Measurements from ENCODE around the gene NR6A1.
A peak's percentile ranks its signal among the peaks of the same experiment; 100 is the strongest.
"Not testable (repeated sequence)": the region's sequence is repeated elsewhere in the genome, so short reads cannot be mapped to it uniquely, and the experiment has no call there.

Gene NR6A1

GRCh38 chr9:124645274-124645673 lies 125.8 kb downstream of the NR6A1 start:
- DNase-seq: no peak

GRCh38 chr9:124639637-124640036 lies 131.5 kb downstream of the NR6A1 start:
- DNase-seq: no peak

- DNase-seq: no peak
Observed at GRCh38 chr9:124635285-124635684, 135.8 kb downstream of the NR6A1 start.

- DNase-seq: peak in 1 of 2 experiments; percentile 31
Observed at GRCh38 chr9:124632077-124632621, 139.0 kb downstream of the NR6A1 start.

- no peak for DNase-seq
Observed at GRCh38 chr9:124631326-124631725, 139.8 kb downstream of the NR6A1 start.

- DNase-seq: no peak
Observed at GRCh38 chr9:124629600-124629999, 141.5 kb downstream of the NR6A1 start.

GRCh38 chr9:124628741-124629140 lies 142.4 kb downstream of the NR6A1 start:
- no peak for DNase-seq

- DNase-seq: no peak
Observed at GRCh38 chr9:124626276-124626675, 144.8 kb downstream of the NR6A1 start.

- DNase-seq: peak in 1 of 2 experiments; percentile 11
Observed at GRCh38 chr9:124625087-124625486, 146.0 kb downstream of the NR6A1 start.

GRCh38 chr9:124624735-124624992 lies 146.4 kb downstream of the NR6A1 start:
- DNase-seq: no peak

- DNase-seq: no peak
Observed at GRCh38 chr9:124623966-124624734, 147.0 kb downstream of the NR6A1 start.

GRCh38 chr9:124622882-124623281 lies 148.2 kb downstream of the NR6A1 start:
- DNase-seq: no peak

- DNase-seq: no peak
Observed at GRCh38 chr9:124621371-124622328, 149.5 kb downstream of the NR6A1 start.

GRCh38 chr9:124618476-124618875 lies 152.6 kb downstream of the NR6A1 start:
- no peak for DNase-seq

GRCh38 chr9:124617477-124618141 lies 153.5 kb downstream of the NR6A1 start:
- peak; percentile 37 to 70 for DNase-seq

- DNase-seq: no peak
Observed at GRCh38 chr9:124616961-124617360, 154.2 kb downstream of the NR6A1 start.

- not testable (repeated sequence) for DNase-seq
Observed at GRCh38 chr9:124615840-124616239, 155.3 kb downstream of the NR6A1 start.

- DNase-seq: no peak
Observed at GRCh38 chr9:124615100-124615742, 155.9 kb downstream of the NR6A1 start.

GRCh38 chr9:124613849-124614248 lies 157.3 kb downstream of the NR6A1 start:
- DNase-seq: no peak

- no peak for DNase-seq
Observed at GRCh38 chr9:124611106-124611505, 160.0 kb downstream of the NR6A1 start.

GRCh38 chr9:124606027-124606426 lies 165.1 kb downstream of the NR6A1 start:
- DNase-seq: no peak

- DNase-seq: no peak
Observed at GRCh38 chr9:124605258-124605657, 165.9 kb downstream of the NR6A1 start.

- no peak for DNase-seq
Observed at GRCh38 chr9:124602632-124603031, 168.5 kb downstream of the NR6A1 start.
